H1 (cell line): ENCODE data around the gene DDOST. TPM values are rescaled to one million over a fixed set of nuclear protein-coding genes. Genes with fewer than 3 reads are reported as not detected.

Source experiments
- CTBP2 ChIP-seq: IDR thresholded peaks from 2 replicates; pipeline ENCODE4 v1.7.0; 2011; ENCODE audit warnings: borderline replicate concordance, mild to moderate bottlenecking, moderate library complexity, mixed read lengths, low read length; ENCODE audit not compliant: insufficient read depth, insufficient read length
- EP300 ChIP-seq, 2 experiments: IDR thresholded peaks; 1 replicate in 1 of 2; 2 replicates in 1 of 2; pipeline ENCODE4 v1.6.1; 2011 to 2012; ENCODE audit warnings: low read depth in 2 of 2, low read length in 2 of 2, mild to moderate bottlenecking in 2 of 2, borderline replicate concordance in 1 of 2, inconsistent platforms in 1 of 2, moderate library complexity in 1 of 2
- GTF2F1 ChIP-seq: IDR thresholded peaks from 2 replicates; pipeline ENCODE4 v1.6.1; 2012; ENCODE audit warnings: low read depth, low read length, improper control_type of control experiment, borderline replicate concordance
- JUND ChIP-seq: IDR thresholded peaks from 2 replicates; pipeline ENCODE4 v1.6.1; 2011; ENCODE audit warnings: mild to moderate bottlenecking, improper control_type of control experiment, low read length
- polyA plus RNA-seq, 7 experiments: library from polyadenylated mRNA; depleted of rRNA in 3 of 7; stranded (reverse) in 5 of 7; unstranded in 2 of 7; fragments of >200 nt in 5 of 7; fragments of 200-250 nt in 2 of 7; gene quantifications; 1 replicate in 5 of 7; 2 replicates in 1 of 7; 4 replicates in 1 of 7; pipeline versions ENCODE4 v1.2.1 to v1.2.3, GENCODE V29; 2011 to 2013; ENCODE audit warnings: missing spikeins in 2 of 7, mixed read lengths in 2 of 7
- total RNA-seq: library from RNA; stranded (reverse); fragmentation: NEBNext Ultra II Directional; extraction: Animal tissue kit (Norgen Biotek cat#: 25700); gene quantifications from 2 replicates; pipeline ENCODE4 v1.2.1, GENCODE V29; 2021
- TF ChIP-seq, protein P1 (sequence below): IDR thresholded peaks from 2 replicates; pipeline ENCODE4 v1.6.1; 2011; ENCODE audit warnings: low read depth, mild to moderate bottlenecking, low read length; ENCODE audit not compliant: insufficient read depth

DDOST gene
- total and polyA plus RNA-seq, 2 of the 8 experiments (the other 6 are each of a cell fraction or from before 2014, with no cell fraction given), result 253 to 336 TPM

DNA sequence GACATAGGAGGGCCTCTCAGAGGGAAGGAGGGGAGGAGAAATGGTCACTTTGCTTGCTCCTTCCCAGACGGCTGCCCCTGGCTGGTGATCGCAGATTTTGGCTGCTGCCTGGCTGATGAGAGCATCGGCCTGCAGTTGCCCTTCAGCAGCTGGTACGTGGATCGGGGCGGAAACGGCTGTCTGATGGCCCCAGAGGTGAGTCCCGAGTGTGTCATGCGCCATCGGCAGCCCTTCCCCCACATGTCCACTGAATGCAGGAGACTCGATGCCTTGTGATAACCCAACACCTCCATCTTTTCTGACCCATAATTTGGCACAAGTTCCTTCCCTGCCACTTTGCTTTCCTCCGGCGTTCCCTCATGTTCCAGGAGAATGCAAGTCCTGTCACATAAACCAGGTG lies 12.7 kb downstream of the DDOST start (continued):
- TF ChIP-seq EP300 (IDR thresholded peaks at IDR 0.05; ENCODE audit: borderline replicate concordance in 1 of 2, low read depth in 2 of 2, low read length in 2 of 2) (no peak), GTF2F1 (no peak), CTBP2 (no peak), JUND (no peak)
- TF ChIP-seq, protein P1, sequence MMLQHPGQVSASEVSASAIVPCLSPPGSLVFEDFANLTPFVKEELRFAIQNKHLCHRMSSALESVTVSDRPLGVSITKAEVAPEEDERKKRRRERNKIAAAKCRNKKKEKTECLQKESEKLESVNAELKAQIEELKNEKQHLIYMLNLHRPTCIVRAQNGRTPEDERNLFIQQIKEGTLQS, result no peak
